GM12878 (cell line): ENCODE data around the gene CAST. TPM values are rescaled to one million over a fixed set of nuclear protein-coding genes. Genes with fewer than 3 reads are reported as not detected.

Experiments
- ATAC-seq: fragments of 200-7000 bp; cut with Tn5 transposase; 3 replicates; pipeline ENCODE4 v1.9.1; 2020; ENCODE audit warnings: mild to moderate bottlenecking, moderate library complexity
- BruUV-seq: library from RNA; stranded (reverse); fragments of 400-500 nt; replicated peaks from 2 replicates; lab custom pipeline; 2021; lab: Mats Ljungman, UMichigan
- CTCF ChIA-PET: fragments of 300-600 bp; sonication (Branson Sonifier 250); formaldehyde crosslinking; extraction: SDS; loops from one replicate; lab custom pipeline; 2021; ENCODE audit warnings: inconsistent platforms; lab: Yijun Ruan, JAX
- POLR2A ChIA-PET: fragments of 350-600 bp; formaldehyde crosslinking; extraction: SDS; loops from one replicate; lab custom pipeline; 2021; ENCODE audit warnings: inconsistent platforms; lab: Charles Lee
- RAD21 ChIA-PET: fragments of 300-600 bp; sonication (Branson Sonifier 250); formaldehyde crosslinking; loops from one replicate; lab custom pipeline; 2023; ENCODE audit warnings: antibody characterized with exemption; ENCODE audit not compliant: unreplicated experiment; lab: Charles Lee
- SMC1A ChIA-PET: fragments of 300-600 bp; sonication (Branson Sonifier 250); formaldehyde crosslinking; loops from one replicate; lab custom pipeline; 2023; ENCODE audit not compliant: unreplicated experiment, uncharacterized antibody; lab: Charles Lee
- DNase-seq: peaks from one replicate; pipeline ENCODE4 v3.0.0-alpha.2; 2011; ENCODE audit warnings: low read depth, low spot score
- FAIRE-seq: peaks from 3 replicates; lab custom pipeline; 2011; peaks lifted over from hg19 to GRCh38; lab: Jason Lieb, UNC
- H2AFZ ChIP-seq: 2 replicates; pipeline ENCODE4 v1.6.0; 2011; ENCODE audit warnings: low read depth, low read length, control low read depth; ENCODE audit not compliant: control insufficient read depth
- H3K27ac ChIP-seq: 2 replicates; pipeline ENCODE4 v1.5.1; 2011; ENCODE audit warnings: control low read depth; ENCODE audit not compliant: control insufficient read depth, insufficient read depth
- H3K27me3 ChIP-seq, 2 experiments: replicated peaks in 1 of 2; 2 replicates each; pipeline versions ENCODE4 v1.6.0 to v1.6.1; 2011; ENCODE audit warnings: low read length in 1 of 2; ENCODE audit not compliant: control insufficient read depth in 2 of 2, insufficient read depth in 2 of 2
- H3K36me3 ChIP-seq, 2 experiments: 2 replicates each; pipeline ENCODE4 v1.5.1; 2011; ENCODE audit warnings: low read length in 1 of 2; ENCODE audit not compliant: control insufficient read depth in 2 of 2, insufficient read depth in 2 of 2
- H3K4me1 ChIP-seq: 2 replicates; pipeline ENCODE4 v1.6.1; 2011; ENCODE audit warnings: mild to moderate bottlenecking, low read length, moderate library complexity, mixed read lengths; ENCODE audit not compliant: control insufficient read depth, insufficient read depth
- H3K4me2 ChIP-seq: 2 replicates; pipeline ENCODE4 v1.6.0; 2011; ENCODE audit warnings: control low read depth; ENCODE audit not compliant: control insufficient read depth, insufficient read depth
- H3K4me3 ChIP-seq: fragments of 200-600 bp; sonication (generic); 2 replicates; pipeline ENCODE4 v1.5.1; 2016
- H3K79me2 ChIP-seq: 2 replicates; pipeline ENCODE4 v1.6.0; 2011; ENCODE audit warnings: low read length; ENCODE audit not compliant: control insufficient read depth, insufficient read depth
- H3K9ac ChIP-seq: 2 replicates; pipeline ENCODE4 v1.8.0; 2011; ENCODE audit warnings: low read length, control low read depth, mixed read lengths; ENCODE audit not compliant: control insufficient read depth, insufficient read depth
- H3K9me3 ChIP-seq: replicated peaks from 3 replicates; pipeline ENCODE4 v1.5.1; 2011; ENCODE audit warnings: mild to moderate bottlenecking, low read length; ENCODE audit not compliant: control insufficient read depth, insufficient read depth
- H4K20me1 ChIP-seq: 2 replicates; pipeline ENCODE4 v1.6.0; 2011; ENCODE audit not compliant: control insufficient read depth, insufficient read depth
- ATF2 ChIP-seq: IDR thresholded peaks from 2 replicates; pipeline ENCODE4 v1.6.1; 2012; ENCODE audit warnings: low read length, inconsistent platforms
- ATF3 ChIP-seq: IDR thresholded peaks from 2 replicates; pipeline ENCODE4 v1.6.1; 2011; ENCODE audit warnings: low read depth, mild to moderate bottlenecking, low read length, moderate library complexity, borderline replicate concordance; ENCODE audit errors: extremely low read depth
- BHLHE40 ChIP-seq, 2 experiments: fragments of 450-650 bp in 1 of 2; IDR thresholded peaks; 2 replicates each; pipeline ENCODE4 v1.6.1; 2011 to 2017; ENCODE audit warnings: low read depth in 2 of 2, borderline replicate concordance in 1 of 2, improper control_type of control experiment in 1 of 2, low read length in 1 of 2, mild to moderate bottlenecking in 1 of 2
- CHD1 ChIP-seq: IDR thresholded peaks from 2 replicates; pipeline ENCODE4 v1.6.1; 2012; ENCODE audit warnings: low read depth, low read length, improper control_type of control experiment
- CHD4 ChIP-seq: fragments of 200-600 bp; sonication (generic); IDR thresholded peaks from 2 replicates; pipeline ENCODE4 v1.6.1; 2016; ENCODE audit warnings: mild to moderate bottlenecking
- EED ChIP-seq: sonication (generic); IDR thresholded peaks from 2 replicates; pipeline ENCODE4 v1.6.1; 2016; ENCODE audit warnings: antibody characterized with exemption, low read depth
- ETV6 ChIP-seq, 2 experiments: fragments of 450-650 bp in 1 of 2; IDR thresholded peaks in 1 of 2; conservative IDR thresholded peaks in 1 of 2; 2 replicates each; pipeline ENCODE4 v1.6.1; 2014; ENCODE audit warnings: antibody characterized with exemption in 1 of 2, borderline replicate concordance in 1 of 2, low read depth in 1 of 2, mild to moderate bottlenecking in 1 of 2, moderate library complexity in 1 of 2
- FOXK2 ChIP-seq: fragments of 450-650 bp; IDR thresholded peaks from 2 replicates; pipeline ENCODE4 v1.6.1; 2017; ENCODE audit warnings: mild to moderate bottlenecking, moderate library complexity
- GATAD2B ChIP-seq: fragments of 450-650 bp; conservative IDR thresholded peaks from 2 replicates; pipeline ENCODE4 v1.6.1; 2017; ENCODE audit warnings: low read depth, mild to moderate bottlenecking, moderate library complexity
- IRF5 ChIP-seq: fragments of 450-650 bp; IDR thresholded peaks from 2 replicates; pipeline ENCODE4 v1.6.1; 2017; ENCODE audit warnings: borderline replicate concordance
- PKNOX1 ChIP-seq: fragments of 450-650 bp; IDR thresholded peaks from 2 replicates; pipeline ENCODE4 v1.6.1; 2016; ENCODE audit warnings: mild to moderate bottlenecking
- POLR2A ChIP-seq: IDR thresholded peaks from 2 replicates; pipeline ENCODE4 v1.6.1; 2011; ENCODE audit warnings: low read depth, mild to moderate bottlenecking, low read length
- RAD51 ChIP-seq: fragments of 450-650 bp; IDR thresholded peaks from 2 replicates; pipeline ENCODE4 v1.6.1; 2016; ENCODE audit warnings: moderate library complexity, mild to moderate bottlenecking, inconsistent platforms
- RB1 ChIP-seq: fragments of 450-650 bp; formaldehyde crosslinking; IDR thresholded peaks from 2 replicates; pipeline ENCODE4 v1.6.1; 2017; ENCODE audit warnings: mild to moderate bottlenecking, borderline replicate concordance
- SIX5 ChIP-seq: IDR thresholded peaks from 2 replicates; pipeline ENCODE4 v1.6.1; 2011; ENCODE audit warnings: mild to moderate bottlenecking, low read depth, low read length, moderate library complexity; ENCODE audit not compliant: severe bottlenecking
- SMARCA5 ChIP-seq: fragments of 450-650 bp; IDR thresholded peaks from 2 replicates; pipeline ENCODE4 v1.6.1; 2017; ENCODE audit warnings: mild to moderate bottlenecking
- SP1 ChIP-seq: IDR thresholded peaks from one replicate; pipeline ENCODE4 v1.6.1; 2011; ENCODE audit warnings: low read depth, low read length
- SREBF2 ChIP-seq: IDR thresholded peaks from 2 replicates; pipeline ENCODE4 v1.6.1; 2012; ENCODE audit warnings: mild to moderate bottlenecking, low read length
- TBL1XR1 ChIP-seq: IDR thresholded peaks from 2 replicates; pipeline ENCODE4 v1.6.1; 2012; ENCODE audit warnings: low read depth, low read length, improper control_type of control experiment
- TCF7 ChIP-seq: IDR thresholded peaks from 2 replicates; pipeline ENCODE4 v1.6.1; 2014; ENCODE audit warnings: antibody characterized with exemption, borderline replicate concordance
- ZNF274 ChIP-seq: IDR thresholded peaks from one replicate; pipeline ENCODE4 v1.8.0; 2011; ENCODE audit not compliant: insufficient read length, insufficient read depth
- WGBS: methylation state at CpG from one replicate; pipeline ENCODE4 v1.1.6; 2016; ENCODE audit warnings: low lambda C conversion rate; ENCODE audit not compliant: insufficient replicate concordance, insufficient coverage; ENCODE audit errors: missing lambda C conversion rate; 5-methylcytosine and 5-hydroxymethylcytosine counted together
- in situ Hi-C: fragments of 300-500 bp; cut with MboI; formaldehyde crosslinking; loops from 9 replicates; pipeline ENCODE4 v1.14.3; 2018; ENCODE audit warnings: mixed read lengths
- intact Hi-C: fragments of 100-400 bp; cut with micrococcal nuclease; formaldehyde crosslinking; loops from one replicate; pipeline ENCODE4 v1.14.2; 2022; ENCODE audit not compliant: unreplicated experiment
- polyA plus RNA-seq, 11 experiments: library from polyadenylated mRNA; depleted of rRNA in 4 of 11; unstranded in 6 of 11; stranded (reverse) in 5 of 11; fragments of >200 nt; fragmentation: Nextera tagmentation in 4 of 11; fragmentation: Illumina TruSeq in 1 of 11; extraction: Ambion mirVana in 4 of 11; extraction: Trizol in 1 of 11; gene quantifications; 1 replicate in 1 of 11; 2 replicates in 10 of 11; pipeline versions ENCODE4 v1.2.1 to v1.2.3, GENCODE V29; 2011 to 2016; ENCODE audit warnings: inconsistent platforms in 2 of 11, missing spikeins in 2 of 11, low read depth in 1 of 11
- total RNA-seq, 4 experiments: library from RNA; depleted of rRNA in 3 of 4; stranded (reverse); fragments of >200 nt in 3 of 4; fragmentation: Illumina TruSeq in 1 of 4; extraction: Trizol in 1 of 4; gene quantifications; 2 replicates each; pipeline versions ENCODE4 v1.2.1 to v1.2.3, GENCODE V29; 2013 to 2021

The CAST gene
- total and polyA plus RNA-seq, 10 of the 15 experiments (the other 5 are each of a cell fraction or from before 2014, with no cell fraction given): 31.7 to 140 (median 68.5) TPM

- H3K4me3 ChIP-seq: no peak overlapping the region
- ATAC-seq: peak; percentile 79
- WGBS: 27% methylated on average over 2 of the region's 2 CpGs
Observed at GRCh38 chr5:96627792-96628398, 34.3 kb upstream of the CAST start.

More at GRCh38 chr5:96627792-96628398, 34.3 kb upstream of the CAST start:
- intact Hi-C loops (no loop called here), in situ Hi-C loops (no loop called here)
- no TSS peak for BruUV-seq
- TF ChIP-seq SMARCA5 (no peak), ATF3 (no peak), RB1 (no peak), ETV6 (conservative IDR thresholded peaks at IDR 0.05 in 1 of 2, IDR thresholded peaks at IDR 0.05 in 1 of 2; ENCODE audit: borderline replicate concordance in 1 of 2, low read depth in 1 of 2) (no peak), BHLHE40 (IDR thresholded peaks at IDR 0.05; ENCODE audit: borderline replicate concordance in 1 of 2, low read depth in 2 of 2, low read length in 1 of 2) (peak in 1 of 2 experiments; percentile 35; a peak in 1 of 4 replicates), ZNF274 (no peak), SREBF2 (no peak), PKNOX1 (peak; percentile 85), CHD4 (no peak), SP1 (no peak), GATAD2B (no peak), CHD1 (no peak), IRF5 (no peak), TCF7 (no peak), TBL1XR1 (no peak), RAD51 (peak; percentile 35; the same call in 1 of the 2 replicates), EED (no peak), SIX5 (no peak), FOXK2 (no peak), POLR2A (no peak), ATF2 (no peak)
- FAIRE-seq (no peak), DNase-seq (no peak)
- POLR2A ChIA-PET: no interaction called here
- no peaks in the 10 kb centered on the region for H3K27me3 ChIP-seq
- no peaks in the 10 kb centered on the region for H3K4me1 ChIP-seq
- H3K79me2 ChIP-seq: no peaks in the 10 kb centered on the region
- no peaks in the 10 kb centered on the region for H3K36me3 ChIP-seq
- CTCF ChIA-PET: no interaction called here
- no peak overlapping the region for H3K9ac ChIP-seq
- no peak overlapping the region; the same call in none of the 2 replicates for H2AFZ ChIP-seq
- RAD21 ChIA-PET: no interaction called here
- H3K9me3 ChIP-seq: no peaks in the 10 kb centered on the region
- H3K27ac ChIP-seq: no peak overlapping the region
- H3K4me2 ChIP-seq: no peak overlapping the region
- H4K20me1 ChIP-seq: no peaks in the 10 kb centered on the region
- SMC1A ChIA-PET: no interaction called here
